Thyroid gland (tissue), 4 donors: Measurements from ENCODE around the gene ALDH1A1.

Experiments
- CTCF ChIP-seq, 6 experiments: fragments of 200-600 bp in 3 of 6; fragments of 450-650 bp in 3 of 6; sonication (generic) in 3 of 6; IDR thresholded peaks; one replicate each; pipeline ENCODE4 v1.5.1; 2016 to 2019; ENCODE audit warnings: antibody characterized with exemption in 6 of 6, mild to moderate bottlenecking in 2 of 6, inconsistent platforms in 1 of 6, moderate library complexity in 1 of 6
- POLR2A ChIP-seq, 2 donors: fragments of 450-650 bp; IDR thresholded peaks; one replicate each; pipeline ENCODE4 v1.6.1; 2017; ENCODE audit warnings: antibody characterized with exemption in 2 of 2, mild to moderate bottlenecking in 2 of 2, moderate library complexity in 1 of 2

- TF ChIP-seq CTCF (IDR thresholded peaks at IDR 0.05) (no peak), POLR2A (IDR thresholded peaks at IDR 0.05) (no peak)
Observed at GRCh38 chr9:72936266-72936665, 16.6 kb downstream of the ALDH1A1 start.
